DMS114 treated with DMSO at 0.1 percent for 48 hours (cell line): ENCODE data around the gene CCDC27.

Experiments used
- DNase-seq: peaks from one replicate; lab custom pipeline; 2025; ENCODE audit not compliant: unreplicated experiment; lab: John Stamatoyannopoulos, UW

The CCDC27 gene

DNA sequence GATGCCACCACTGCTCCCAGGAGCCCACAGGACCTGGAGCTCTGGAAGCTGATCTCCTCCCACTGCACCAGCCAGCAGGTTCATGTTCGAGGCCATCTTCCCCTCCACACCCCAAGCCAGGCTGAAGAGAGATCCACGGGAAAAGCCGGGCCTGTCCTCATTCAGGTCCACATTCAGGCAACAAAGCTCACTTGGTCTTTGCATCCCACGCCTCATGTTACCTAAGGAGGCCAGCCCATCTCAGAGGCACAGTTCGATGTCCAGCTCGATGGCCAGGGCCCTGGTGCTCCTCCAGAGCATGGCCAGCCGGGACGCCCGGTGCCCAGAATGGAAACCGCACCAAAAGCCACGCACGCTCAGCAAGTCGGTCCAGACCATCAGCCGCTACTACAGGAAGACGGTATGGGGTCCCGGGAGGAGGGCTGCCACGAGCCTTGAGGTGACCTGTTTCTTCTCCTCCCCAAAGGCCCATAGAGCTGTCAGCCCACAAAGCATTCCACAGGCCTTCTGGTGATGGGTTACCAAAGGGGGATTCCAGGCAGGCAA lies at the start of gene CCDC27:
TSS of gene CCDC27 (plus strand) at position 51 of the 546 bp plus-strand sequence. CDS start at position 83, 32 bp downstream.
- DNase-seq: no peak

DNA sequence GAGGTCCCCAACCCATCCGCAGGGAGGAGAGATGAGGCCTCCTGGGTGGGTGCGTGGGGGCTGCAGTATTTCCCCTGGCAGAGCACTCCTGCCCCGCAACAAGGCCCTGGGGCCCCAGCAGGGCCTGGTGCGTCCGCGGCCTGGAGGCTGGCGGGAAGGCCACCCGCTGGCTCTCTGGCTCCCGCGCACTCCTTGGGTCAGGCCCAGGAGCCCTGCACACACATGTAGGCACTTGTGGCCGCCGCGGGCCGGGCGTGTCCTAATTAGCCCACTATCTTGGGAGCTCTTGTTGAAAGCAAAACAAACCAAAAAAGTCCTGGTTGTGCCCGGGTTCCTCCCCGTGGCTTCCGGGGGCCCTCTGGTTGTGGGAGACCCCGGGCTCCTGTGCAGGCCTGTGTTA lies 49.7 kb upstream of the CCDC27 start:
- no peak for DNase-seq

DNA sequence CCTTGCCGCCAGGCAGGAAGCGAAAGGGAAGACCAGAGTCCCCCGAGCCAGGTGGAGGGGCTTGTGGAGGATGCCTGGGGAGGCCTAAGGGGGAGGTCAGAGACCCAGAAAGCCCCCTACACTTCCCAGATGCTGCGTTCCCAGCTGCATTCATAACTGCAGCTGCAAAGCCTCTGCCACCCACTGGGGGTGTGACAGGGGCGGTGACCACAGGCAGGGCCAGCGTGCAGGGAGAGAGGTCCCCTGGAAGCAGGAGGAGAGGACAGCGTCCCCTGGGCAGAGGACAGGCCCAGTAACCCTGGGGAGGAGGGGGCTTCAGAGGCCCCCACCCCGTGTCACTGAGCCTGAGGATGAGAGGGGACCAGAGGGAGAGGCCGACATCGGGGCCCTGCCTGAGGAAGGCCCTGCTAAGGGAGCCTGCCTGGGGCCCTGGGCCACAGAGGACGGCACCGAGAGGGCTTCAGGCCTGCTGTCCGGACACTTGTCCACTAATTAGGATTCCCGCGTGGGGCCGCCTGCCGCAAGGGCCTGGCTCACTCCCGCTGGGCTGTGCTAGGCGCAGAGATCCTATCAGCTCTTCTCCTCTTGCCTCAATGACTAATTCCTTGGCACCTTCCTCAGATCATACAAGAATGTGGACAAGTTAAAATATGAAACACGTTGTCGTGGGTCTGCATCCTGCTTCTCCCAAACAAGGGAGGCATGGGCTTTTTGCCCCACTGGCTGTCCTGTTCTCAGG lies 49.1 kb upstream of the CCDC27 start:
- DNase-seq: no peak

DNA sequence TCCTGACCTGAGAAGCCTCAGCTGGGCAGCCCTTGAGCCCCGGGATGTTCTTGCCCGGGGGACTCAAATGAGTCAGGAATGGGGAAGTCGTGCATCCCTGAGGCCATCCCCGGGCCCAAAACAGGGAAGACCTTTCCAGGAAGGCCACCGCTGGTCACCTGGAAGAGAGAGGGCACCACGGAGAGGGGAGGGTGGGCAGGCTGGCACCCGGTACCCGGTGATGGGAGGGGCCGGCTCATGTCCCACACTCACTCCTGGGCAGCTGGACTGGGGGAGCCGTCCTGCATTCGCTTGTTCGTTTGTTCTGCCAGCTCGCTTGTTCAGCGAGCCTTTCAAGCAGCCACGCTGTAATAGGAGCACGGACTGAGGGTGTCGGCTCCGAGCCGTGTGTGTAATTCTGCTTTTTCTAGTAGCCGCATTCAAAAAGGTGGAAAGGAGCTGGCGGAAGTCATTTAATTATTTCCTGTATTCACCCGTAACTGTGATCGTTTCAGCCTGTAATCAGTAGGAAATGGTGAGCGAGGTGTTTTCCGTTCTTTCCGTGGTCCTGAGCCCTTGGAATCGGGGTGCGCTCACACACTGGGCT lies 48.4 kb upstream of the CCDC27 start:
- DNase-seq: no peak

DNA sequence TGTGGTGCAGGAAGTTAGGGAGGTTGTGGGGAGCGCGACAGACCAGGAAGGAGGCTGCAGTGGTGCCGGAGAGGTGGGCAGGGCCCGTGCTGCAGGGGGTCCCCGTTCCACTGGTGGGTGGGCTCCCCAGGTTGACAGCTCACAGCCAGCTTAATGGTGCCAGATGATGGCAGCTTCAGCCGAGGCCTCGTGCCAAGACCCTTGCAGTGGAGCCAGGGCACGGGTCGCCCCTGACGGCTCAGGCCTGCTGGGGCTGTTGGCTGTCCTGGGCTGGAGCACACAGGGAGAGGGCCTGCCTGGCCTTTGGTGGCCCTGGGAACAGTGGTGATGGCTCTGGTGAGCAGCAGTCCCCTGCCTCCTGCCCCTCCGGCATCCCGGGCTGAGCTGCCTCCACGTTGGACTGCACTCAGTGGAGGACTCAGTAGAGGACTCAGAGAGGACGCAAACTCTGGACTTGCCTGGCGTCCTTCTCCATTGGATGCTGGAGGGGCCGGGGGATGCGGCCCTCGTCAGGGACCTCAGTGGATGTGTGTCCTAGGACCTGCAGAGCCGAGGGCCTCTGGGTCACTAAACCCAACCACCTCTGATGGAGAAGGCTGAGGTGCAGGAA lies 46.8 kb upstream of the CCDC27 start:
- DNase-seq: no peak

DNA sequence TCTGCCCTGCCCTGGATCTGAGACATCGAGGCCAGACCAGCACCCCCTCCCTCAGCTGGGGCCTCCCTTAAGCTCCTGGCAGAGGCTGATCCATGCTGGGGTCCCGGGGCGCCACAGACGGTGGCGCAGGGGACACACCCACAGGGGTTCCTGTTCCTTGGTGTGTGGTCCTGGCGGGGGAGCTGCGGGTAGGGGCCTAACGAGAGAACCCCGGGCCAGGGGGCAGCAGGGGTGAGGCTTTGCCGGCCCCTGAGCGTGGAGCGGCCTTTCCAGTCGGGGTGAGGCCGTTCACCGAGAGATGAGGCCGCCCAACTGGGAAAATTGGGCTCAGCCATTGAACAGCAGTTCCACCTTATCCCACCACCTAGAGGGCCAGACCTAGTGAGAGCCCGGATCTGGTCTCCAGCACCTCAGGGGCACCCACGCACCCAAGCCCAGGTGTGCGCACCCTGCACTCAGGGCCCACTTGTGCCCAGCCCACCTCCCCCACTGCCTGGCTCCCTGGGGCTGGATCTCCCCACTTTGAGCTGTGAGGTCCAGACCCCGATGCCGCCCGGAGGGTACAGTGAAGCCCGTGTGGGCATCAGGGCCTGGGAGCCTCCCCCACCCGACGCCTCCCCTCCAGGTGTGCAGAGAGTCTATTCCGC lies 45.5 kb upstream of the CCDC27 start:
- no peak for DNase-seq

DNA sequence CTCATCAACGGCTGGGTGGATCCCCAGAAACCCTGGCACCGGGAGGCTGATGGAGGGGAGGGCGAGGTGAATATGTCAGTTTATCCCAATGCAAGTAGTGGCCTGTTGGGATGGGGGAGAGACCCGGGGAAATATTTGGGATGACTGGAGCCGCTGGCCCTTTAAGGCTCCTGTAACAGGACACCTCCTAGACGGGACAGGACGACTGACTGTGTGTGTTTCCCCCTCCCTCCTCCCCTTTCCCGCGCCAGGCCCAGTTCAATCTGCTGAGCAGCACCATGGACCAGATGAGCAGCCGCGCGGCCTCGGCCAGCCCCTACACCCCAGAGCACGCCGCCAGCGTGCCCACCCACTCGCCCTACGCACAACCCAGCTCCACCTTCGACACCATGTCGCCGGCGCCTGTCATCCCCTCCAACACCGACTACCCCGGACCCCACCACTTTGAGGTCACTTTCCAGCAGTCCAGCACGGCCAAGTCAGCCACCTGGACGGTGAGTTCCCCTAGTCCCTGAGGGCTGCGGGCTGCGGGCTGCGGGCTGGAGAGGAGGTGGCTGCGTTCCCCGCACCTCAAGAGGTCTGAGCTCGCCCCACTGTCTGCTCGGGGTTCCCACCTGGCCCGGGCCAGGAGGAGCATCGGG lies 44.8 kb upstream of the CCDC27 start:
- no peak for DNase-seq

DNA sequence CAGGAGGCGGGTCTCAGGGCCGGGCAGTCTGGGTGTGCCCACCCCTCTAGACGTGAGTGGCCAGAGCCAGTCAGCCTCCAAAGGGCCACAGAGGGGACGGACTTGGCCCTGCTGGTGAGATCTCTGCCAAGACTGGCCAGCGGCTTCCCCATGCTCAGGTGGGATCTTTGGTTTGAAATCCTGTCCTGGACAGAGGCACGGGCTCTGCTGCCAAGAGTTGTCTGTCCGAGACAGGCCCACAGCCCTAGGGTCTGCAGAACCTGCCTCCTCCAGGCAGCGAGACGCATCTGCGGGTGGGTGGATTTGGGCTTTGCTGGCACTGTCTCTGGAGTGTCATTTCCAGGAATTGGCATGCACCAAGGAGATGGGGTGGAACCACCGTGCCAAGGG lies 44.3 kb upstream of the CCDC27 start:
- DNase-seq: no peak

DNA sequence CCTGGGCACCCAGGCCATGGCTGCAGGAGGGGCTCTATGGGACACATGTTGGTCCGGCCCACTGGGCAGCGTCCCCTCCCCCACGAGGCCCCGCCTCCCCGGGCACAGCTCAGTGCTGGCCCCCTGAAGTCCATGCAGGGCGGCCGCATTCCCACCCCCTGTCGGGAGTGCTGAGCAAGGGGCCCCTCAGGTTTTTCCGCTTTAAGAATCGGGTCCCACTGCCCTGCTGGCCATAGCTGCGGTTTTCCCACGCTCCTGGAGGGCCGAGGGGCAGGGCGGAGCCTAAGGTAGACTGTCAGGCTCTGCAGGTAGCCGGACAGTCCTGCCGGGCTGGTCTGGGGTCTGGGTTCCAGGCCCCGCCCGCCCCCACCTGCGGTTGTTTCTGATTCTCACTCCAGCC lies 43.5 kb upstream of the CCDC27 start:
- no peak for DNase-seq

DNA sequence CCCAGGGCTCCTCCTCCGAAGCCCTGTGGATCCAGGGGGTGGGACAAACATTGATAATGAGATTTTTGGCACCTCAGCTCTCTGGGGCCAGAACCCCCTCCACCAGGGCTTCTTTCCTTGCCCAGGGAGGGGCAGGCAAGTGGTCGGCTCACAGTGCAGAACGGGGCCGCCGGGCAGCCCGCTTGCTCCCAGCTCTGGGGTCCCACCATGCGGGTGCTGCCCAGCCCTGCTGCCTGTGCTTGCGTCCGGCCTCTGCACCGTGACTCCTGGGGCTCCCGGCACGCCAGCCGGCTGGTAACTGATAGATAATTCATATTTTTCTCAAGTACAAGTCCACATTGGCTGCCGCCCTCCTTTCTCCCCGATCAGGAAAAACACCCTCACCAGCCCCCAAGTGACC lies 42.0 kb upstream of the CCDC27 start:
- no peak for DNase-seq

DNA sequence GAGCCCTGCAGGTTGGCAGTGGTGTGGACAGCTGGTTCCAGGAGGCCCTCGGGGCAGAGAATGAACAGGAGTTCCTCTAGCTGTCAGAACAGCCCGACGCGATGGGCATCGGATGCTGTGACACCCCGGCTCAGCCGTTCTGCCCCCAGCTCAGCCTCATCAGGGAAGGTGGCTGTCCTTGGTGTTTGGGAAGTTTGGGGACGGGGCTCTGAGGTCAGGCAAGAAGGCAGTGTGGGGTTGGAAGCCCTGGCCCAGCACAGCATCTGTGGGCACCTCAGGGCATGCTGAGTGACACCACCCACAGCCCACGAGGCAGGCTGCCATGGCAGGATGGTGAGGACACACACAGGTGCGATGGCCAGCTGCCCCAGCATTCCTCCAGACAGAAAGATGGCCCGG lies 40.9 kb upstream of the CCDC27 start:
- no peak for DNase-seq

DNA sequence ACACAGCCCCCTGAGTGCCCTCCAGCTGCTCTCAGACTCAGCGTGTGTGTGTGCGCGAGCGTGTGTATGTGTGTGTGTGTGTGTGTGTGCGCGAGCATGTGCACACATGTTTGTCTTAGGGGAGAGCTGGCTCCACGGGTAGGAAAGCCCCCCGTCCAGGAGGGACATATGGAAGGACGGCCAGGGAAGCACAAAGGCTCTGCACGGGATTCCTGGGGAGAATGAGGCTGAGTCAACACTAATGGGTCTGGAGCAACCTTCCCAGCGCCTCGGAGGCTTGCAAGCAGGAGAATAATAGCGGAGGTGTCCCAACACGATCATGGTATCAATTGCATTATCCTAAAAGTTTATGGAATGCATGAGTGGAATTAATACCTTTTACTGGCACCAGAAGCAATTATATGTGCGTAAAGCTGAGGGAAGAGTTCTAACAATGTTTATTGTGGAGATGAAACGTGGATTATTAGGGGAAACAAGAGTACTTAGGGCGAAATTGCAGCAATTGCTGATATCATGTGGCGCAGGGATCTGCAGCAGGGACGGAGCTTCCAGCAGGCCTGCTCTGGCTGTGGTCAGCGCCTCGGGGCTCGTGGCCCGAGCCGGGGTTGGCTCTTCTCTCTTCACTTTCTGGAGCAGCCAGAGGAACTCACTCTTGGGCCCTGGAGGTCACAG lies 40.3 kb upstream of the CCDC27 start:
- DNase-seq: no peak

DNA sequence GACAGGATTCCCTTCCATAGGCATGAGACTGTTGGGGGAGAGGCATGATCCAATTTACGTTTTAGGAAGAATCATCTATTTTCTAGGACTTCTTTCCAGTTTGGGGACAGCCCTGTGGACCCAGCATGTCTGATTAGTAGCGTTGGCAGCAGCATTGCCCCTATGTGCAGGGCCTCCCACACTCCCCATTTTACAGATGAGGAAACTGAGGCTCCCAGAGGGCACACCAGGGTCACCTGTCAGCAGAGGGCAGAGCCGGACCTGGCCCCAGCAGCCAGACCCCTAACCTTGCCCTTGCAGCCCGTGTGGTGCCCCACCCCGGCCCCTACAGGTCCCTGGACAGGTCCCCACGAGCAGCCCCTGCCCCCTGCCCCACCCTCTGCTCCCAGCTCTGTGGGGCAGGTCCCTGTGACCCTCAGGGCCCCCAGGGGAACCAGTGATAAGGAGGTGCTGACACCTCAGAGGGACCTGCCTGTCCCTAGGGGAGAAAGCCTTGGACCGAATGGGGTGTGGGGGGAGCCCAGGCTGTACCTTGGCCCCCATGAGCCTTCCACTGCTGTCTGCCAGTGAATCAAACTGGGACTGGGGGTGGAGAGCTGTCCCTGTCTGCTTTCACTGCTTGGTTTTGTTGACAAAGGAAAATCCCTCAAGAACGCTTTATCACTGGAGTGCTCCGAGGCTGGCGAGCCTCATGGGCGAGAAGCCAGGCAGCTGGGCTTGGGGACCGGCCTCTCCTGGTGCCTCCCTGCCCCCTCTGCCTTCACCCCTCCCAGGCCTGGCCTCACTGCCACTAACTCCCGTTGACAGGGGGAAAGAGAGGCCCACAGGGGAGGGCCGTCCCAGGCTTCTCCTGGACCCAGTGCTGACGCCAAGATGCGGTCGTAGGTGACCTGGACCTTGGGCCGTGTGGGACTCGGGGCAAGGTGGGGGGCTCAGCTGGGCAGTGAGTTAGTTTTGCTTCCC lies 39.4 kb upstream of the CCDC27 start:
- no peak for DNase-seq

DNA sequence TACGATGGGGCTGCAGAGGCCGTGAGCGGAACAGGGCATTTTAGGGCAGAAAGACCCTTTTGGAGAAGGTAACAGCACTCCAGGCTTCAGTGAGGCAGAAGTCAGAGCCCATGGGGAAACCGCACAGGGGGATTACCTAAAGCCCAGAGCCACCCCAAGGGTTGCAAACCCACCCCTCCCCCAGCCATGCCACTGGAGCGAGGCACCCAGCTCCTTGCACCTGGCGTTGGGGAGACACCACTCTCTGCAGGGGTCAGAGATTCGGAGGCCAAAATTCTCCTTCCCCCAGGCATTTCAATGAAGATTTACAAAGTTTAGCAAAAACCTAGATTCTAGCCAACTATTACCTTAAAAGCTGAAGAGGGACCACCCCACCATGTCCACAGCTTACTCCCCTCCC lies 38.4 kb upstream of the CCDC27 start:
- DNase-seq: no peak

DNA sequence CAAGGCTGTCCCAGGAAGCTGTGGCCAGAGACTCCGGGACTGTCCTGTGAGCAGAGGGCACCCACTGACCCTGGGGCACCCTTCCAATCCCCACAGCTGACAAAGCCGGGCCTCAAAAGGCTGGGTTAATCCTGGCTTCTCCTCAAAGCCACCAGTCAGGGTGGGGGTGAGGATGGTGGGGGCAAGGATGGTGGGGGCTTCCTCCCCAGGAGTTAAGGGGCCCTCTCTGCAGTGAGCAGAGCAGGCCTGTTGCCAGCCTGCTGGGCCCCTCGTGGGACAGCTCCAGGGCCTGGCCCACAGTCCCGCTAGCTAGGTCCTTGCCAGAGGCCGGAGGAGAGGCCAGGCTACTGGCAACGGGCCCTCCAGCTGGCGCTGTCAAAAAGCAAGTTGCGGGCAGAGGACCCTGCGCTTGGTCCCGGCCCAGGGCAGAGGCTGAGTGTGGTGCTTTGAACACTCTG lies 37.9 kb upstream of the CCDC27 start:
- no peak for DNase-seq

DNA sequence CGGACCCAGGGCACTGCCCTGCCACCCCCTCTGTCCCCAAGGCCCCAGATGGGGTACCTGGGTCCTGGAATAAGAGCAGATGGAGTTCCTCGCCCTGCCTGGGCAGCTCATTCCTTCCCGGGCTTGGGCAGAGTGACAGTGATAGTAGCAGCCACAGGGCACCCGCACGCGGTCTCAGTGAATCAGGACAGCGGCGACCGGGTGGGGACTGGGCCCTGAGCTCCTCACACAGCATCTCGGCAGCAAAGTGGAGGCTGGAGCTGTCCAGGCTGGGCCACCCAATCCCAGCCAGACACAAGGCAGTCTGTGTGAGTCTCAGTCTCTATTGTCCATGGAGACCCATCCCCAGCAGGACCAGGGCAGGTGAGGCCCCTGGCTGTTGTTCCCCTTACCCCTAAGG lies 37.4 kb upstream of the CCDC27 start:
- no peak for DNase-seq

DNA sequence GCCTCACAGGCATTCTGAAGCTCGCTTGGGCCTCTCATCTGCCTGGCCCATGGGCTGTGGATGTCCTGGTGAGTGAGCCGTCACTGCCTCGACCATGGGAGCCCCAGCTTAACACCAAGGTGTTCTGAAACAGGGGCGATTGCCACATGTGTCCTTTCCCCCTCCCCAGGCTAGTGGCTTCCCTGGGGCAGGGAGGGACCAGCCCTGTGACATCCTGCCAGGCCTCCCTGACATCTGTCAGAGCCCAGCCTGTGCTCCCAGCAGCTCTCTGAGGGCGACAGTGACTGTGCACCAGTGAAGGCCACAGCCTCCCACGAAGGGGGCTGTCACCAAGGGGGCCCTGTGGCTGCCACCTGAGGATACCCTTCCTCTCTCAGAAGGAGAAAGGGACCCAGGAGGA lies 35.9 kb upstream of the CCDC27 start:
- no peak for DNase-seq

DNA sequence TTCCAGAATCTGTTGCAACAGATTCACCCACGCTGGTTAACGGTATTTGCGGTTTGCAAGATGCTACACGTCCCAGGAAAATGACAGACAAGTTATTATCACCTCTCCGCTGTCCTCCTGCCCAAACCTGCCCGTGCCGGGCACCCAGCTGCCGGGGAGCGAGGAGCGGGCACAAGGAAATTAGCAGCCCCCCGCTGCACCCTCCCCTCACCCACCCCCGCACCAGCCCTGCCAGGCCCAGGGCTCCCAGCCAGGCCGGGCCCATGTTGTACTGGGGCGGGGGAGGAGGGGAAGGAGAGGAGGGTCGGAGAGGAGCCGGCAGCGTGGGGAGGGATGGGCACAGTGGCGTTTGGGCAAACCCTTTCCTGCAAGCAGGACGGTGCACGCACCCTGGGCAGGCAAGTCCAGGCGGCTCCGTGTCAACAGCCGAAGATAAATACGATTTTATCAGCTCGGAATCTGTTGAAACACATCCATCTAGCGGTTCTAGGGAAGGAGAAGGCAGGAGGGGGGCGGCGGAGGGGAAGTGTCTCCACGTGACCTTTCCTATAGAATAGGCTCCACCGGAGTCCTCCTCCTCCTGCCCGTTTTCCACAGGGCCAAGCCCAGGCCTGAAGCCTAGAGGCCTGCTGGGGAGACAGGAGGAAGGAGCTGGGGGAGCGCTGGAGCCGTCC lies 35.1 kb upstream of the CCDC27 start:
- no peak for DNase-seq
